Measurements from ENCODE around the gene SMIM21.
A peak's percentile ranks its signal among the peaks of the same experiment; 100 is the strongest.

The SMIM21 gene

GRCh38 chr18:75427603-75428002 is at the start of gene SMIM21:
Gene SMIM21, minus strand, starts transcription at chr18:75427703. Its CDS starts 140 bp downstream, at chr18:75427563.
- DNase-seq (ENCODE audit: low spot score) = no peak

GRCh38 chr18:75475228-75475627 is 47.7 kb upstream of the SMIM21 start:
- no peak for DNase-seq (ENCODE audit: low spot score)

GRCh38 chr18:75474332-75474731 is 46.8 kb upstream of the SMIM21 start:
- no peak for DNase-seq (ENCODE audit: low spot score)

DNA sequence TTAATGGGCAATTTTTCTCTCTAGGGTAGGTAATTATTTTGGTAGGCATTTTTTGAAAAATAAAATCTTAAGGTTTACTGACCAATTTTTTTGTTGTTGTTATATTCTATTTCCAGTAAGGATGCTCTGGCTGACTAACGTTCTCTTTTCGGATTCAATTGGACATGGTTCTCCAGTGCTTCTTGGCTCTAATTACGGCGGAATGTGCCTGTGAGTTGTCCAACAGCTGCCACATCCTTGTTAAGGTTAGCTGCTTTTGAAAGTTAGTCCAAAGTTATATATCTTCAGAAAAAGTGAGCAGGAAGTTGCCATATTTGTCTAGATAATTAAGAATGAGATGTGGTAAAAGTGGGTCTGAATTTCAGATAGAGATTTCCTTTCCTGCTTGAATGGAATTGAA is 45.8 kb upstream of the SMIM21 start:
- DNase-seq (ENCODE audit: low spot score) = no peak

GRCh38 chr18:75472906-75473305 is 45.4 kb upstream of the SMIM21 start:
- DNase-seq (ENCODE audit: low spot score) = no peak

DNA sequence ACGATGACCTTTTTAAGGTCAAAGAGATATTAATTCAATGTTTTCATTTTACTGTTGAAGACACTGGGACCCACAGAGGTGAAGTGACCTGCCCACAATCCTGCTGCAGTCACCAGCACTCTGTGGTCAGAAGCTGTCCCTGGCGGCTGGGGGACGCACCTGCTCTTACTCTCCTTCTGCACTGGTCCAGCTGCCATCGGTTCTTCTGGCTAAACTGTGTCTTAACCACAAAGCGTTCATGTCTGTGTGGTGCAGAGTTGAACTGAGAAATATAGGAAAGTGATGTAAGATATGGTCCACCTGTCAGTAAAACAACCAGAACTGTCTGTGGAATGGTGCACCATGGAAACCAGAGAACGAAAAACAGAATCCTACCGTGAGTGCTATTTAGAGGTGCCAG is 44.9 kb upstream of the SMIM21 start:
- no peak for DNase-seq (ENCODE audit: low spot score)

DNA sequence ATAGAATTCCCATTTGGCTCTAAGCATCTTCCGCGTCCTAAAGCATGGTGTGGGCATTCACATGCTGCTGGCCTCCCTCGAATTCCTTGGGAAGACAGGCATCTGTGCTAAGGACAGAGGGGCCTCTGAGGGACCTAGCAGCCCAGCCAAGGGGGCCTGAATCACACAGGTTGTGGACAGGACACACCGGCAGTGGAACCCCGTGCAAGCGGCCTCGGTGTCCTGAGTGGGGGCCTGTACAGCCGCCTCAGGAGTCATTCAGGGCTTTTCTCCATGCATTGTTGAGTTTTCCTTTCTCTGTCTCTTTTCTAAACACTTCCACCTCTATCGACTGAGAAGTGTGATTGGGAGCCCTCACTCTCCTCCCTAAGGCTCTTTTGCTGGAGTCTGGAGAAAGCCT is 44.3 kb upstream of the SMIM21 start:
- no peak for DNase-seq (ENCODE audit: low spot score)

DNA sequence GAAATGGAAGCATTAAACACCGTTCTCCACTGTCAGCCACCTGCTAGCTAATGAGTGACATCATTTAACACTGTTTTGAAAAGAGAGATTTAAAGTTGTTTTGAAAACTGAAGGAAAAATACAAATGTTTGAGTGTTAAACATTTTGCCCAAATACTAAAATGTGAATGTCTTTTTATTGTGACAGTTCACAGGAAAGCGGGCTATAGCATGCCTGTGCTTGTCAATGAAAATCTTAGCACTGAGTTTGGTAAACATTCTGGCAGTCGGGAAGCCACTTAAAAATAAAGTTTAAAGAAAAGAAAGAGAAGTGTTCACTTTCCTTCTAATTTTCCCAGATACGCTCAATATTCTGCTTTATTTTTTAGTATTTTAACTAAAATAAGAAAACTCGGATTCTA is 40.3 kb upstream of the SMIM21 start:
- DNase-seq (ENCODE audit: low spot score) = no peak

DNA sequence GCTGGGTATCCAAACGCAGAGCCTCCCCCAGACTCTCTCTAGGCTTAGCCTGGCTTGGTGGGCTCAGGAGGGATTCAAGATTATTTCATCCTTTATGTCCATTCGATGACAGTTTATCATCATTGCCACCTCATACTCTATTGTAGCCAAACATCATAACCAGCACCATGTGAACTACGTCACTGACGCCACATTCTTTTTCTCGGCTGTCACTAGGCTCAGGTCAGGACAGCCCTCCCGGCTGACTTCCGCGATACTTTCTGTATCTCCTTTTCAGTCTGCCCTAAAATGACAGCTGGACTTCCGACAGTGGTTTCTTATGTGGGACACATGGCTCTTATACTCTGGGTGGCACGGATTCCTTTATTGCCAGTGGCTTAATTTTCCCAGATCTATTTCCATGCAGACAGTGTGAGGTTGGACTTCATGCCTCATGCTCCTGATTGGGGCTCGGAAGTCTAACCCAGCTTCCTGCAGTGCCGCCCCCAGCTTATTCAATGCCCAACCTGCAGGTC is 39.8 kb upstream of the SMIM21 start:
- no peak for DNase-seq (ENCODE audit: low spot score)

DNA sequence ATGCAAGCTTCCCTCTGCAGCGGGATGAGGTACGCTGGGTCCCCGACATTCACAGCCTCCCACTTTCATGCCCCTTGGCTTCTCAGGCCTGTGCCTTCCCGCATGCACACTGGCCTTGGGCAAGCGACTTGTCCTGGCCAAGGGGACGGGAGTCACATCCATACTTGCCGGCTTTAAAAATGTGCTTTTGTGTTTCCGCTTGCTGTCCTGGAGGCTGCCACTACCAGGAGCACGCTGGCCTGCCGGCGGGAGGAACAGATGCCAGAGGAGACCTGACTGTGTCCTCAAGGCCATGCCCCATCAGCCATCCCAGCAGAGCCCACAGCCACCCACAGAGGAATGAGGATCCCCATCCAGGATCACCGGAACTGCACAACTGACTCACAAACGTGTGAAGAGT is 36.9 kb upstream of the SMIM21 start:
- DNase-seq (ENCODE audit: low spot score) = no peak

- no peak for DNase-seq (ENCODE audit: low spot score)
Measured at GRCh38 chr18:75462178-75462832, 34.8 kb upstream of the SMIM21 start.

GRCh38 chr18:75456199-75456631 is 28.7 kb upstream of the SMIM21 start:
- no peak for DNase-seq (ENCODE audit: low spot score)

DNA sequence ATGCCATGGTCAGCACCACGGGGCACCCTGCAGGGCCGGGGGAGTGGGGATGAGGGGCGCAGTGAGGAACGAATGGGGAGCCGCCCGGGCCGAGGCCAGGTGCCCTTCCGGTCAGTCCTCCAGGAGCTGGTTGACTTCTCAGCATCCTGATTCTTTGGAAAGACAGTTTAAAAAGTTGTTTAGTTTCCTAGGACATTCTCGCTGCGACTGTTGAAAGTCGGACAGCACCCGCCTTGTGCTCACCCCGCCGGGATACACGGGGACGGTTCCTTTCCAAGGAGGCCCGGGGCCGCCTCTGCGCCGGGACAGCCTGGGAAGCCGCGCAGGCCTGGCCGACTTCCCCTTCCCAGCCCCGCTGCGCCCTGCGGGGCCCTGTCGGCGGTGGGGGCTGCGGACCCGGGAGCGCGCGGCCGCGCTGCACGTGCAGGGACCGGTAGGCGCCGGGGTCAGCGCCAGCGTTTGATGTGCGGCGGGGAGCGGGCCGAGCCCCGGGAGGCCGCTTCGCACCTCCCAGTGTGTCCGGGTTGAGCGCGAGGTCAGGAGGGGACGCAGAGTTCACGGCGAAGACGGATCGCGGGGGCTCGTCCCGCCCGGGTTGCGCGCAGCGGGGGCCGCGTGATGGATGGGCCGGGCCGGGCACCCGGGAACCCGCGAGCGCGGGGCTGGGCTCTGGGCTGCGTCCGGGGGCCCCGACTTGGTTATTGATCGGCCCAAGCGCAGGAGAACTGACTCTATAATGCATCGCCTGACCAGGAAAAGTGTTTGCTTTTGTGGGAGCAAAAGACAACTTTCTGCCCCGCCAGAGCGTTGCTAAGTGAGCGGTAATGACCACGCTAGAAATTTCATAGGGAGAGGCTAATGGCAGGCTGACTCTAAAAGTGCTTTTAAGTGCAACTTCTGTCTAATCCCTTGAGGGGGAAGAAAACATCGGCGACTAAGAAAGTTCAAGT is 28.0 kb upstream of the SMIM21 start:
- DNase-seq (ENCODE audit: low spot score) = peak; percentile 11

GRCh38 chr18:75454022-75454795 is 26.7 kb upstream of the SMIM21 start:
- DNase-seq (ENCODE audit: low spot score) = no peak

- no peak for DNase-seq (ENCODE audit: low spot score)
Measured at GRCh38 chr18:75450906-75451305, 23.4 kb upstream of the SMIM21 start.

DNA sequence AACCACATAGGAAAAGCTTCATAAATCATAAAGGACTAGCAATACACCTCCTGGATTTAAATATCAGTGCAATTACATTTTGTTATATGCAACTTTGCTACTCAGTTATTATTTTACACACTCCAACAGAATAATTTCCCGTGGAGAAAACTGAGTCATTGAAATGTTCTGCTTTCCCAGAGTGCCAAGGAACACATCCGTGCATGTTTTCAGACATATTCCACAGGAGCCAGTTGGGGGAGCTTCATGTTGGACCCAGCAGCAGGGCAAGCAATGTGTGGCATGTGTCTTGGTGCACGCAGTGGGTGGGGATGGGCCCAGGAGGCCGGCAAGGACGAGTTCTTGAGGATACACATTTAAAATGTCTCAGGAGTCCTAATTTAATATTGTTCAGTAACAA is 14.4 kb upstream of the SMIM21 start:
- no peak for DNase-seq (ENCODE audit: low spot score)

- no peak for DNase-seq (ENCODE audit: low spot score)
Measured at GRCh38 chr18:75439348-75439747, 11.8 kb upstream of the SMIM21 start.

DNA sequence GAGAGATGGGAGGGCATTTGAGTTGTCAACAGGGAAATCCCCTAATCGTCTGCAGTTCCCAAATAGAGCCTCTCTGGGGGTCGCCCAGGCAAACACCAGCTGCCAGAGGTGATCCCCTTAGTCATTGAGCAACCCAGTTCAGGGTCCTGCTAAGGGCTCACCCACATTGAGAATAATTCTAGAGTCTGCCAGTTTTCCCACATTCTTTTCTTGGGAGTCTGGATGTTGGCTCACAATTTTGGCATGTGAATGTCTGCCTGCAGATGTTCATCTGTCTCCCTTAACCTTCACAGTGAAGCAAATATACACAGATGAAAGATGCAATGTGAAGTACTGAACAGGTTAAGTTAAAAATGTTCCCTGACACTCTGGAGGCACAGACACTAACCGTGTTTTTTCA is 11.4 kb upstream of the SMIM21 start:
- DNase-seq (ENCODE audit: low spot score) = no peak

- DNase-seq (ENCODE audit: low spot score) = no peak
Measured at GRCh38 chr18:75437979-75438378, 10.5 kb upstream of the SMIM21 start.

DNA sequence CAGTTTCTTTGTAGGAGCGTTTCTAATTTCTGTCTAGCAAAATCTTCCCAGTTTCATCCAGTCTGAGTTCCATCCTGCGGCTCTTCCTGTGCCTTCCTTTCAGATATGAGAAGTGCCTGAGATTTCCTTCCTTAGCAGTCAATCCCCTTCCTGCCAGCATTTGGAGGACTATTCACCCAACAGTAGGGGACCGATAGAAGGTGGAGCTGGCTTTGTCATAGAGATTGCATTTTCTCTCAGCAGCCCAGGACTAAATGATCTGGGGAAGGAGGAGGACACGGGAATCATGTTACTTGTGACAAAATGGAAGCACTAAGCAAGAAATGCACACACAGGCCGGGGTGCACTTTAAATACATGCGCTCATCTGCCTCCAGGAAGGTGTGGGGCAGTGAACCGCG is 5.6 kb upstream of the SMIM21 start:
- DNase-seq (ENCODE audit: low spot score) = no peak

- no peak for DNase-seq (ENCODE audit: low spot score)
Measured at GRCh38 chr18:75429975-75430374, 2.5 kb upstream of the SMIM21 start.

GRCh38 chr18:75428490-75428889 is 987 bp upstream of the SMIM21 start:
- no peak for DNase-seq (ENCODE audit: low spot score)
